GM21447 (cell line): ENCODE results near the gene ATG9B.
A peak's percentile ranks its signal among the peaks of the same experiment; 100 is the strongest.
"Not testable (repeated sequence)": the region's sequence is repeated elsewhere in the genome, so short reads cannot be mapped to it uniquely, and the experiment has no call there.

Source experiments
- ATAC-seq: cut with Tn5 transposase; IDR thresholded peaks from one replicate; pipeline ENCODE4 v1.9.1; 2021; ENCODE audit not compliant: unreplicated experiment

ATG9B gene

DNA sequence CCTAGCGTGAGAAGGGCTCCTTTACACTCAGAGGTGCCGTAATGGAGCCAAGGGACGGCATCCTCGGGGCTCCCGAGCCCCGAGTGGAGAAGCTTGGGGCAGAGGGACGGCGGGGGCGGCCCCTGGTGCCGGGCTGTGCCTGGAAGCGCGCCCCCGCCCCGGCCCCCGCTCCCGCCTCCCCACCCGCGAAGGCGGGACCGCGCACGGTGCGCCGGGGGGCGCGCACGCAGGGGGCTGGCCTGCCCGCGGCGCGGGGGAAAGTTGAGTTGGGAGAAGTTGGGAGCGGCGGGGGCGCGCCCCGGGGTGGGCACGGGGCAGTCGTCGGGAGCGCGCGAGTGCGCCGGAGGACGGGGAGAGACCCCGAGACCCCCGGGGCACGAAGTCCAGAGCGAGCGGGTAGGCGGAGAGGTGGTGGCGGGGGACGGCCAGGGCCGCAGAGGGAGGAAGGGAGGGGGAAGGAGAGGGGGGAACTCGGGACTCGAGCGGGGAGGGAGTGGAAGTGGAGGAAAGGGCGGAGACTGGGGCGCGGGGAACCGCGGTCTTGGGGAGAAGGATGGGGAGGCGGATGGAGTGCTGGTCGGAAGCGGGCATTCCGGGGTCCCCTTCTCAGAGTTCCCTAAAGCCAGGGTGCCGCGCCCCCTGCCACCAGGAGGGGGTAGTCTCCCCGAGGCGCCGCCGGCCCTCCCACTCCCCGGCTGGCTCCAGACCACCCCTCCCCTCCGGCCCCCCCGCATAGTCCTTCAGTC lies 35.2 kb upstream of the ATG9B start, which contains the start of gene SLC4A2:
Gene SLC4A2 (plus strand): TSS at position 223 of the 746 bp plus-strand sequence. CDS start 2,399 bp downstream, outside the sequence.
- peak; percentile 21 for ATAC-seq

DNA sequence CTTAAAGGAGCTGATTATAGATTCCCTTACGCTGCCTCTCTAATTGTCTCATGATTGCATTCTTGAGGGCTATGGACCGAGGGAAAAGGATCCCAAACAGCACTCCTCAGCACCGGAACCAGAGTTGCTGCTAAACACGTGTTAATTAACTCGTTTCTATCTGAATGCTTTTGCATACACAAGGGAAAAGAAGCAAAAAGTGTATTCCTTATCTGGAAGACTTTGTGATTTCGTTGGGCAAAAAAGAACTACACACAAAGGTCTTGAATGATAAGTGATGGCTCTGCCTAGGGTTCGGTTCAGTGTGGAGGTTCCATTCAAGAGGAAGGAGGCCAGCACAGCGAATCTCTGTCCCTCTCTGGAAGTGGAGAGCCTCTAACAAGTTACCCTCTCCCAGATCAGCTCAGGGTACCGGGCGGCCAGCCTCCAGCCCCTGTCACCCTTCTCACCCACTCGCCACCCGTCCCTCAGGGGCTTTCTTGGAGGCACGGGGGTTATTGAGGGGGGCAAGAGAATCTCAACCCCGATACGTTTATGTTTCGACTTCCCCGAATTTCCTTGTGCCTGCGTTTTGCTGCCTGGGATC lies 34.6 kb upstream of the ATG9B start:
- ATAC-seq, result no peak

DNA sequence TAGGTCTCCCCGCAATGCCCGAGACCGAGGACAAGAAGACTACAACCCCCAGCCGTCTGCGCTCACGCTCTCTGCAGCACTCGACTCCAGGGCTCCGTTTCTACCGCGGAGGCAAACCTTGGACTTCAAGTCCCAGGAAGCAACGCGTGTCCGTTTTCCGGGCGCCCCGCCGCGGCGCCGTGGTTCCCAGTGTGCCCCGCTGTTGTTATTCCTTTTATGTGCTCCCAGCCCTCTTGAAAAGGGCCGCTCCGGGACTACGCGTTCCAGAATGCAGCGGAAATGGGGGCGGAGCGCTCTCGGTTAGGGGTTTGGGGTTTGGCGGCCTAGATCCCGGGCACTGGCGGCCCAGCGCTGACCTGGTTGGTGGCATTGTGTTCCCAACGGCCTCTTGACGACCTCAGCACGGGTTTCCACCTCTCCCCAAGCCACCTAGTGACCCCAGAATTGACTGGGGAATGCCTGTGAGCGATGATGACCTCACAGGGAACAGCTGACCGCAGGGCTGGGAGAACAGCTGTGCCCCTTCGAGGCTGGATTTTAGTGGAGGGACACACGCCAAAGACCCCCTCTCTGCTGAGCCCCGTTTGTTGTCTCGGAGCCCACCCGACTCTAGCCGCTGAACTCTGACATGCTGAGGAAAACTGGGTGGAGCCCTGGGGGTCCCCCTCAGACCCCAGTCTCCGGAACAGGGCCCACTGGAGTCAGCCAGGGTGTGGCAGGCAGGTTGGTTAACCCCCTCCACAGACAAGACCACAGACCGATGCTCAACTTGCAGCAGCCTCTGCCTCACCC lies 33.9 kb upstream of the ATG9B start:
- peak; percentile 82 for ATAC-seq

DNA sequence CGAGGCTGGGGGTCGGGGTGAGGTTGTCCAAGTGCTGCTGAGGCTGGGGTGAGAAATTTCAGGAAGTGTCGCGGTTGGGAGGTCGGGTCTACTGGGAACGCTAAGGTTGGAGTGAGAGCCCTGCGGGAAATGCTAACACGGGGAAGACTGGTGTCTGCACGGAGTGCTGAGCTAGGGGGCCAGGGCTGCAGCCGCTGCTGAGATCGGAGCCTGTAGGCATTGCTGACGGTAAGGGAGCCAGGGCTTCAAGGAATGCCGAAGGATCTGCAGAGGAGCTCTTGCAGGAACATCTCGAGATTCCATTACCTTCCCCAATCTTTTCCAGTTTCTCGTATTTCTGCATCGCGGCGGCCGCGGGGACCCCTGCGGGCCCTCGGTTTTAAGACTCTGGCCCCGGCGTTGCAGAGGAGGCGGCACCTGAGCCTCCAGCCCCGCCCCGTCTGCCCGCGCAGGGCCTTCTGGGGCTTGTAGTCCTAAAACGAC lies 33.3 kb upstream of the ATG9B start, which contains the start of gene CDK5:
Gene CDK5 (minus strand): TSS at position 392 of the 483 bp plus-strand sequence. CDS start 49 bp downstream, at position 343.
- ATAC-seq, result peak; percentile 6

DNA sequence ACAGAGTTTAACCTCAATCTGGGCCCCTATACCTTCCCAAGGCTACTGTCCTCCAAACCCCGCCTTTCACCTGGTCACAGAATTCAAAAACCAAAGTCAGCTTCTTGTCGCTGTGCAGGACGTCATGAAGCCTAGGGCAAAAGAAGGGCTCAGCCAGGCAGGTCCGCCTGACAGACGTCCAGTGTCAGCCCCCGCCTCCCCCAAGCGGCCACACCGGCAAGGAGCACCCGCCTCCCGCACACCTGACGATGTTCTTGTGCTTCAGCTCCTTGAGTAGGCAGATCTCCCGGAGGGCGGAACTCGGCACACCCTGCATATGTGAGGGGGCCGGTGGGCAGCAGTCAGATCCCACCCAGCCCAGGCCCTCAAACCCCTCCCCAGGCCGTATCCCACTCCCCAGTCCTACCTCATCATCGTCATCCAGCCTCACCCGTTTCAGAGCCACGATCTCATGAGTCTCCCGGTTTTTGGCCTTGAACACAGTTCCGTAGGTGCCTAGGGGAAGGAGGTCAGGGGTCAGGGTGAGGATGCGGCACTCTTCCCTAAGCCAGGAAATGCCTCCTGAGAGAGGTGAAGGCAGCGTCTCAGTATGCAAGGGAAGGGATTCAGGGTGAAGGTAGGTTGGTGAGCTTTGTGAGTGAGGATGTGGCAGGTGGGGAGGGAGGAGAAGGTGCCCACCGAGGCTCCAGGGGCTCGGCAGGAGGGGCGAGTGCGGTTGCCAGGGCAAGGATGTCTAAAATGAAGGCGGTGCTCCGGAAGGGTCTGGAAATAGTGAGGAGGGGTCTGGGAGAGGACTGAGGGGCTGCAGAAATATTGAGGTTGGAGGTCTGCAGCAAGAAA lies 32.6 kb upstream of the ATG9B start:
- no peak for ATAC-seq

DNA sequence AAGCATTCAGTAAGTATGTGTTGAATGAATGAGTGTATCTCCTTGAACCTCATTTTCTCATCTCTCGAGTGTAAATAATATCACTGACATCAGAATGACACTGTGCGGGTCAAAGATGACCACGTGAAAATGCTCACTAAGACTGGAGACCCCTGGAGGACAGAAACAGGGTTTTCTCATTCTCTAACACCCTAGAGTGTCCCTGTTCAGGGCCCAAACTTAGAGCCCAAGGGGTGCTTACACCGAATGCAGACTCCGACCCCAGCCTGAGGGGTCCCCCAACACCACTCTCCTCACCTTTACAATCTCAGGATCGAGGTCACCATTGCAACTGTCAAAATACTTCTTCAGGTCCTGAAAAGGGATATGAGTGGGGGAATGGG lies 32.0 kb upstream of the ATG9B start:
- ATAC-seq, result no peak

DNA sequence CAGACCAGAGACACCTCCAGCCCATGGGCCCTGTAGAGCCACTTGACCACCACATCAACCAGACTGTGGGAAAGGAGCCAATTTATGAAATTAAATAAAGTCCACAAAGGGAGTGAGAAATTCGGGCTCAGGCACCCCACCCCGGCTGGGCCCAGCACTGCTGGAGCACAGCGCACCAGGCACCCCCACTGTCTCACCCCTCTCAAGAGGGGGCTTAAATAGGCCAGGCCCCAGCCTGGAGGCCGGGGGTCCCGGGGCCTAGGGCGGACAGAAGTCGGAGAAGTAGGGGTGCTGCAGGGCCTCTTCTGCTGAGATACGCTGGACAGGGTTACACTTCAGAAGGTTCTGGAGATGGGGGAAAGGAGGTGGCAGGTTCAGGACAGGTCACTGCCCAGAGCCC lies 29.5 kb upstream of the ATG9B start:
- ATAC-seq, result no peak

DNA sequence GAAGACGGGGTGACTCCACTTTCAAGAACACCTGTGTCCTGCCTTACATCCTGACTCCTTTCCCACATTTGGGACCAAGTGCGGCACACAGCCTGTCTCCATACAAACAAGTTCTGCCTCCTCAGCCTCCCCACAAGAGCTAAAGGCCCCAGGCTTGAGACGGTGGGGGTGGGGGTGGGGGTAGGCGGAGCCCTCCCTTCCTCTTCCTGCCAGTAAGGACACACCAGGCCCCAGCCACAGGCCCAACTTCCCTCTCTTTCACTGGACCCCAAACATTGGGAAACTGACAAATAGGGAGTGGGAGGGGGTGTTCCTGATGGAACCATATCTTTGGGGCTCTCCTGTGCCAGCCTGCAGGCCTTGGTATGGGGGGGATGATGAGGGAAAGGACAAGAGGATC lies 28.8 kb upstream of the ATG9B start:
- ATAC-seq, result no peak

DNA sequence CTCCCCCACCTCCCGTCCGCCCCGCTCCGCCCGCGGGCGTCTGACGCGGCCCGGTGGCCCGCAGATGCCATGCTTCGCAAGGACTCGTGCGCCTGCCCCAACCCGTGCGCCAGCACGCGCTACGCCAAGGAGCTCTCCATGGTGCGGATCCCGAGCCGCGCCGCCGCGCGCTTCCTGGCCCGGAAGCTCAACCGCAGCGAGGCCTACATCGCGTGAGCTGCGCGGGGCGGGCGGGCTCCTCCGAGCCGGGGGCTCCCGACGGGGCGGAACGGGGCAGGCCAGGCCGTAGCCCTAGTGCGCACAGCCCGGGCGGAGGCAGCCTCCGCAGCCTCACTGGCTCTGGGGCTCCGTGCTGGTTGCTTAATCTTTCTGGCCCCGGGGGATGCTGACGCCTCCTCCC lies 26.8 kb upstream of the ATG9B start:
- ATAC-seq, result no peak

DNA sequence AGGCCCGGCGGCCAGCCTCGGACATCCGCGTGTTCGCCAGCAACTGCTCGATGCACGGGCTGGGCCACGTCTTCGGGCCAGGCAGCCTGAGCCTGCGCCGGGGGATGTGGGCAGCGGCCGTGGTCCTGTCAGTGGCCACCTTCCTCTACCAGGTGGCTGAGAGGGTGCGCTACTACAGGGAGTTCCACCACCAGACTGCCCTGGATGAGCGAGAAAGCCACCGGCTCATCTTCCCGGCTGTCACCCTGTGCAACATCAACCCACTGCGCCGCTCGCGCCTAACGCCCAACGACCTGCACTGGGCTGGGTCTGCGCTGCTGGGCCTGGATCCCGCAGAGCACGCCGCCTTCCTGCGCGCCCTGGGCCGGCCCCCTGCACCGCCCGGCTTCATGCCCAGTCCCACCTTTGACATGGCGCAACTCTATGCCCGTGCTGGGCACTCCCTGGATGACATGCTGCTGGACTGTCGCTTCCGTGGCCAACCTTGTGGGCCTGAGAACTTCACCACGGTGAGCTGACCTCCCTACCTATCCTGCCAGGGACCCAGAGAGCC lies 24.7 kb upstream of the ATG9B start:
- no peak for ATAC-seq

DNA sequence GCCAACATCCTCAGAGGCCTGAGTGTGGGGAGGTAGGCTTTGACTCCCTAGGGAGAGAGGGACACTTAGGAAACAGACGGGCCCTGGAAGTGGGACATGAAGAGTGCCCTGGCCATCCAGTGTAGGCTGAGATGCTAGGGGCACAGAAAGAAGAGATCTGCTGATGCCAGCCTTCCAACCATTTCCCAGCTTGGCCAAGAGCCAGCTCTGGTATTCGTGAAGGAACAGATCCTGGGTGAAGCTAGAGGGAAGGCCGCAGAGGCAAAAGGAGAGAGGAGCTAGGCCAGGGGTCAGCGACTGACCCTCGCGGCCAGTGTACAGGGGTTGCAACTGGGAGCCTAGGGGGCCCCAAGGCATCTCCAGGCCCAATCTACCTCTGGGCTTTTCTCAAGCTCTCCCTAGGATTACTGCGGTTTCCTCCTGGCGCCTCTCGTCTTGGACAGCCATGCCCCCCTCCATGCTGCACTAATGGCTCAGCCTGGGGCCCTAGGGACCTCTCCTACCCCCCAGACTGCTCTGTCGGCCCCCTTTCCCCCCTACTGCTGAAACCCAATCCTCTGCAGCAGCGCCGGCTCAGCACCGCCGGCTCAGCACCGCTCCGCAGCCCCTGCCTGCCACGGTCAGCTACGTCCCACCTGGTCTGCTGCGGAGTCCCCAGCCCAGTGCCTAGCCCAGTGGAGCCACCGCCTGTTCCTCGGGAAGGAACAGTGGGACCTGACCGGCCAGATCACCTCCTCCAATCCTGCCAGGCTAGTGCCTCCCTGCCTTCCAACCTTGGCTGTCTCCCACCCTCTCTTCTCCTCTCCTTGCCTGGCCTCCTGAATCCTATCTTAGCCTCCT lies 23.9 kb upstream of the ATG9B start, which contains the start of gene ASIC3:
Gene ASIC3 (plus strand): TSS at position 556 of the 840 bp plus-strand sequence. CDS start 355 bp downstream, outside the sequence.
- ATAC-seq, result no peak

DNA sequence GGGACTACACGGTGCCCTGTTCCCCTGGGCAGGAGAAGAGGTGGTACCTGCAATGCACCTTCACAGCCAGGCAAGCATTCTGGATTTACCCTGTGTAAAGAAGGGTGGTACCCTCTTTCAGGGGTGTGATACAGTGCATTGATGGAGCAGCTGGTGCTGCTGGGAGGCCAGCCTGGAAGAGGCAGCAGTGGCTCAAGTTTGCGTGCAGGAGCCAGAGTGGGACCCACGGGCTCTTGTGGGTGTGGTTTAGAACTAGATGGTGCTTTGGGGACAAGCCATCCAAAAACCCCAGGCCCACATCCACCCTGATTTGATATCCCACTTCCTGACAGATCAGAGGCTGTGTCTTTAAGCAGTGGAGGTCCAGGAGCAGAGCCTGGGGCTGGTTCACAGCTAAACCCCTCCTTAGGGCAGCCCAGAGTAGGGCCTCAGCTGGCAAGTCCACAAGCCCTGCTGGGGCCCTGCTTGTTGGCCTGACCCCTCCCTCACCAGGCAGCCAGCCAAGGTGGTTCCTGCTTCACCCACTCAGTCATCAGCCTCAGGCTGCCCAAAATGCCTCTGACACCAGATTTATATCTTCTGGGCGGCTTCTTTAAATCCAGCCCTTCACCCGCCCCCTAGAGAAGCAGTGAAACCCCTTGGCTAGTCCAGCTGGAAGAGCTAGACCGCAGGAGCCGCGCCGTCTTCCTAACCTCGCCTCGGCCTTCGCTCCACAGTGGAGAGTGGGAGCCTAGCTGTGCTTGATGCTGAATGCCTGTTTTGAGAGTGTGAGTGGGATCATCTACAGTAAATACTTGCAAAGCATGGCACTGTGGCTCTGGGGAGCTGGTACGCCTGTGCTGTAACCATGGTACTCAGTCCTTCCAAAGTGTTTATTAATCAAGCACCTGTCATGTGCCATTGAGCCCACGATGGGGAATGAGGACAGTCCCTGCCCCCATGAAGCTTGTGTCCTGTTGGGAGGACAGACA lies 22.6 kb upstream of the ATG9B start:
- ATAC-seq, result no peak

DNA sequence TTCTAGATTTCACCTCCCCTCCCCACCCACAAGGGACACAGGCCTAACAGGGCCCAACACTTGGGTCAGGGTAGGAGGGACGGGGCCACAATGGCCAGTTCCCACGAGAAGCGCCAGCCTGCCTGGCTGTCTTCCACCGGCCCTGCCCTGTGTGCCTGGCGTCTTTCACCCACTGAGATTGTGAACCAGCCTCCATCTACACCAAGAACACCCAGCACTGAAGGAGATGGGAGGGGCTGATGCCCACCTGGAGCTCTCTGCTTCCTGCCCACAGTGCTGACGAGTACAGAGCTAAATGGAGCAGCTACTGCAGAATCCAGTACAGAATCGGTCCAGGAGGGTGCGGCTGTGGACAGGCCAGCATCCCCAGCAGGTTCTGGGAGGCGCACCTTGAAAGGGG lies 21.7 kb upstream of the ATG9B start:
- ATAC-seq, result no peak

DNA sequence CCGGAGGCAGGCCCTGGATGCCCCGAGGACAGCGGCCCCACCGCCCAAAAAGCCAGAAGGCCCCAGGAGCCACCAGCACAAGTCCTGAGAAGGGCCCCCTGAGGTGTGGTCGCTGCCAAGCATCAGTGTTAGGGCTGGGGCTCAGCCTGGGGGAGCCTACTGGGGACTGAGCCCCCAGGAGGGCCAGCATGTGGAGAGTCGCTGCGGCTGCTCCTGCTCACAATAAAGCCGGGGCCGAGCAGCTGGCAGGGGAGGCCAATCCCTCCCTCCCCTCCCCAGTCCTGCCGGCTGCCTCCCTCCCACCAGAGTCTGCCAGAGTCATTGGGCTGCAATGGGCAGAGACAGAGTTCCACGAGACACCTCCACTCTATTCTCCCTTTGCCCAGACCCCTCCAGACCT lies 21.0 kb upstream of the ATG9B start:
- ATAC-seq, result no peak

DNA sequence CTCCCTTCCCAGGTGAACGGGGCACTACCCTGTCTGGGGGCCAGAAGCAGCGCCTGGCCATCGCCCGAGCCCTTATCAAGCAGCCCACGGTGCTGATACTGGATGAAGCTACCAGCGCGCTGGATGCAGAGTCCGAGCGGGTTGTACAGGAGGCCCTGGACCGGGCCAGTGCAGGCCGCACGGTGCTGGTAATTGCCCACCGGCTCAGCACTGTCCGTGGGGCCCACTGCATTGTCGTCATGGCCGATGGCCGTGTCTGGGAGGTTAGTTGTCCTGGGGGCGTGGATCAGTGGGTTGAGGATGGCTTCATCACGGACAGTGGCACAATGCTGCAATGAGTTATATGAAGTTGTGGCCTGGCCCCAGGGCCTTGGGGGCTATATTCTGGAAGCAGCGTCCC lies 19.7 kb upstream of the ATG9B start:
- ATAC-seq, result no peak

DNA sequence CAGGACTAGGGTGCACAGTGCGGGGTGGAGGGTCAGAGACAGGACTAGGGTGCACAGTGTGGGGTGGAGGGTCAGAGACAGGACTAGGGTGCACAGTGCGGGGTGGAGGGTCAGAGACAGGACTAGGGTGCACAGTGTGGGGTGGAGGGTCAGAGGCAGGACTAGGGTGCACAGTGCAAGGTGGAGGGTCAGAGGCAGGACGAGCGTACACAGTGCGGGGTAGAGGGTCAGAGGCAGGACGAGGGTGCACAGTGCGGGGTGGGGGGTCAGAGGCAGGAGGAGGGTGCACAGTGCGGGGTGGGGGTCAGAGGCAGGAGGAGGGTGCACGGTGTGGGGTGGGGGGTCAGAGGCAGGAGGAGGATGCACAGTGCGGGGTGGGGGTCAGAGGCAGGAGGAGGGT lies 19.2 kb upstream of the ATG9B start:
- not testable (repeated sequence) for ATAC-seq

DNA sequence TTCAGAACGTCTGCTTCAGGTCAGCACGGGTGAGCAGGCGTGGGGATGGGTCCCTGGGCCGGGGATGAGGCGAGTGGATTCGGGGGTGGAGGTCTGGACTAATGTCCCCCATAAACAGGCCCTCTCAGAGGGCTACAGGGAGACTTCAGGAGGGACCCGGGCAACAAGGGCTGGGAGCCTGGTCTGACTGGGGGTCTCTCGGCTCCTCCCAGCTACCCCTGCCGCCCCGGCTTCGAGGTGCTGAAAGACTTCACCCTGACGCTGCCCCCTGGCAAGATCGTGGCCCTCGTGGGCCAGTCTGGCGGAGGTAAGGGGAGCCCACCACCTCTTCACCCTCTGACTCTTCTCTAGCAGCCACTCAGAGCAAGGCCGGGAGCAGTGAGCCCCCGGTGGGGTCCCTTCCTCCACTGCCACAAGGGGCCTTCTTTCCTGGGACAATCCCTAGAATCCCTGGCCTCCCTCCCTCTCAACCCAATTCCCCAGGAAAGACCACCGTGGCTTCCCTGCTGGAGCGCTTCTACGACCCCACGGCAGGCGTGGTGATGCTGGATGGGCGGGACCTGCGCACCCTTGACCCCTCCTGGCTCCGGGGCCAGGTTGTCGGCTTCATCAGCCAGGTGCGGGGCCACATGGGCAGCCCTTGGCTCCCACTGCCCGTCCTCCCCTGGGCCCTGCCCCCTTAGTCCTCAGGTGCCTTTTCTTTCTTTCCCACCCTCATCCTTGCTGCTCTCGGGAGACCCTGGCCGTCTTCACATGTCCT lies 16.5 kb upstream of the ATG9B start:
- ATAC-seq, result no peak
